ENCODE results near the gene MRGPRG.

MRGPRG gene

DNA sequence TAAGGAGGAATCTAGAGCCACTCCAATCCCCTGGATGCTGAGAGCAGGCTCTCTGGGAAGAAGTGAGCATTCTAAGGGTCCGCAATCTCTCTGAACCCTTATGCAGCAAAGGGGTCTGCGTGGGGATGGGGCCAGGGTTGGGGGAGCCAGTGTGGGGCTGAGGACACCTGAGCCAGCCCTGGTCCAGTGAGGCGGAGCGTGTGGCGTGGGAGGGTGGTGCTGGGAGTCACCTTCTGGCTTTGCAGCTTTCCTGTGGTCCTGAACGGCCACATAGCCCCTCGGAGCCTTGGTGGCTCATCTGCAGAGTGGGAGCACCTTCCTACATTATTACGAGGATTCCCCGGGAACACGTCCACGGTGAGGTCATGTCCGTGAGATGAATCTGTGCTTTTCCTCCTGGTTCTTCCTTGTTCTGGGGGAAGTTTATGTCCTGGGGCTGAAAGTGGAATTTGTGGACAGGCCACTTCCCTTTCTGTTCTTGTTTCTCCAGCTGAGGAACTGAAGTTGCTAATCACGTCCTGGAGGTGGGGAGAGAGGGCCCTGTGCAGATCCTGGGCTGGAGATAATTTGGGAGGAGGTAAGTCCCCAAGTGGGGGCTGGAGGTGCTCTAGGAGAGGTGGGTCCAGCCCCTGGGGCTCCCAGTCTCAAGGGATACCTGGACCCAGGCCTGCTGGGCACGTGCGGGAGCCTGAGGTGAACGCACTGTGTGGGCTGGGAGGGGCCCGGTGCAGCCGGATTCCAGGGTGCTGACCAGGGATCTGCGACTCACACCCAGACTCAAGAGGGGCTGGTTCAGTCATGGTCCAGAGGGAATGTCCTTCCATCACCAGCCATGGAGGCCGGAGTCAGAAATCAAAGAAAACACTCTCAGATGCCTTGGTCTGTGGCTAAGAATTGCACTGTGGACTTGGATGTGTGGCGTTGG is 7.5 kb upstream of the MRGPRG start:
- DNase-seq, result no peak

DNA sequence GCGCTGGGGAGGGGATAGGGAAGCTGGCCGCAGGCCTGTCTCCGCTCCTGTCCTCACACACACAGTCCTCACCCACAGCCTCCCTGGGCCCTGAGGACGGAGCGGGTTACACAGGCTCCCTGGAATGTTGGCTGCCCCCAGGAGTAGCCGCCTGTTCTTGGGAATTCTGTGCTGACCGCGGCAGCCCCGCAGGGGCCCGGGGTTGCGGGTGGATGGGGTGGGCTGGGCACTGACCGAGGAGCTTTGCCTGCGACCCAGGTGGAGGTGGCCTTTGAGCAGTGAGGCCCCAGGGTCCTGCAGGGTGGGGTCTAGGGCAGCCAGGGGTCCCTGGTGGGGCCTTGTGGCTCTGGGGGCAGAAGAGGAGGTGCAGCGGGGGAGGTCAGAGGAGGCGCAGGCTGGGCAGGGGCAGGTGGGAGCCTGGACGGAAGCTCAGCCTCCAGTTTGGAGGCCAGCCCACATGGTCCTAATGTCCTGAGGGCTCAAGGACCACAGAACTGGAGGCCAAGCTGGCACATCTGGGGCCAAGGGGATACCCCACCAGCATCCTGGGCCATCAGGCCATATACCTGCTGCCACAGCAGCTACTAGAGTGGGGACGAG is 6.6 kb upstream of the MRGPRG start:
- DNase-seq, result no peak

DNA sequence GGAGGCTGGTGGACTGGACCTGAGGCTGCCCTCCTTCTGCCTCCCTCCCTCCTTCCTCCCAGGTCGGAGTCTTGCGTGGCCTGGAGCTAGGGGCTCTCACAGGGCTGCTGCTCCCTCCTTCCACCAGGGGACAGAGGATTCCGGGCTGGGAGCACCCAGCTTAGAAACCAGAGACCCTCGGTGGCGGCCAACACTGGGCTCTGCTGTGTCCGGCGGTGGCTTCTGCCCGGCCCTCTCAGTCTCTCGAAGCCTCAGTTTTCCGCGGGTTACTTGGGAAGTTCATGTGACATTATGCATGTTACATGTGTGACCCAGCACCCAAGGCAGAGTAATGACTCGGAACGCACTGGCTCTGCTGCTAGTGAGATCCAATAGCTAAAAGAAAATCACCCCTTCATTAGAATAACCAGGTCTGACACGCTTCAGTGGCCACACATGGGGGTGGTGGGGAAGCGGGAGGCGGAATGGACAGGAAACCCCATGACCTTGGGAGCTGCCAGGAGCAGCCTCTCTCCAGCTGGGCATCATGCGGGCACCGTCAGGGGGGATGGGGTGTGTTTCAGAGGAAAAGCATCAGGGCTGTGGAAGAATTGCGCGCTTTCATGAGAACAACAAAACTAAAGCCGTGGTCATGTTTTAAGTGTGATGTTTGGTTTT is 5.9 kb upstream of the MRGPRG start:
- DNase-seq, result no peak

DNA sequence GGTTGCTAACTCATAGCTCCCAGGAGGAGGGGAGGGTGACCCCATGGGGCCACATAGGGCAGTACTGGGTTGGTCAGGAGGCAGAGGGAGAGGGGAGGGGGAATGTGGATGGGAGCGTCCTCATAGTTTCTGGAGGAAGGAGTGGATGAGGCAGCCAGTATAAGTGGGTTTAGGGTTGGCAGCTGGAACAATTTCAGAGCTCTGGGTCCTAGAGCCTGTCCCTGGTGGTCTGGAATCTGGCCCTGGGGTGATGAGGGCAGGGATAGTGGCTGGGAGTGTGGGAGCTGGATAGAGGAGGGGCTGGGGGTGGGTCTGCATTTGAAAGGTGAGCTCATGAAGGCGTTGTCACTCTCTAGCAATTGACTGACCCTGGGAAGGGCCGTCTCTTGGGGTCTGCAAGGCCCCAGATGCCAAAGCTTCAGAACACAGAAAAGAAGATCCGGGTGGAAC is 5.3 kb upstream of the MRGPRG start:
- DNase-seq, result no peak

DNA sequence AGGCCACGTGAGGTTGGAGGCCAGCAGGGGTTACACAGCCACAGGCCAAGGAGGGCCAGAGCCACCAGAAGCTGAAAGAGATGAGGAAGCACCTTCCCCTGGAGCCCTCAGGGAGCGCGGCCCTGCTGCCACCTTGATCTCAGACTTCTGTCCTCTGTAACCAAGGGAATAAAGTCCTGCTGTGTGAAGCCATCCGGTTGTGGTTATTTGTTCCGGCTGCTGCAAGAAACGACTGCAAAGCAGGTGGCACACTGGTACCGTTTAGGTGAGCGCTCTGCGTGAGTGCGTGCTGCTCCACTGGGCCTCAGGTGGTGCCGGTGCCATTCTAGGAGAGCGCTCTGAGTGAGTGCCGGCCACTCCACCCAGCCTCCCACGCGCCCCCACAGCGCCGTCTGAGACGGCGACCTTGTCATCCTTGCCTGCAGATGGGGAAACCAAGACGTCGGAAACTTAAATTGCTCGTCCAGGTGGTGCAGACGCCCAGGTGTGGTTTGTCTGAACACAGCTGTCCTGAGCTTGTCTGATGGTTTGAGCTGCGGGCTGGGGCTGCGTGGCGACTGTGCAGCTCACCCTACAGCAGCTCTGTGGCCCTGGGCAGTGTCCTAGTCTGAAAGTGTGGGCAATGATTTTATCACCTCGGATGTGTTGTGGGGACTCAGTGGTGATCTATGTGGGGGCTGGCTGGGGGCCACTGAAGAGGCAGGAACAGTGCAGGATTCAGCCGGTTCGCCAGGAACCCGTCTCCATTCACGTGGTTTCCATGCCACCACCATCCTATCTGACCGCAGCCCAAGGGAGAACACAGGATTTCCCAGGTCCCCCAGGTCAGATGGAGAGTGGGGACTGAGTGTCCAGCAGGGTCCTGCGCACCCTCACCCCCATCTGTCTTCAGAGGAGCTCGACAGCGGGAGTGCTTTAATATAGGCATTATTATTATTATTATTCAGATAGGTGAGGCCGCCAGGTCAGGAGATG is 4.6 kb upstream of the MRGPRG start:
- no peak for DNase-seq

DNA sequence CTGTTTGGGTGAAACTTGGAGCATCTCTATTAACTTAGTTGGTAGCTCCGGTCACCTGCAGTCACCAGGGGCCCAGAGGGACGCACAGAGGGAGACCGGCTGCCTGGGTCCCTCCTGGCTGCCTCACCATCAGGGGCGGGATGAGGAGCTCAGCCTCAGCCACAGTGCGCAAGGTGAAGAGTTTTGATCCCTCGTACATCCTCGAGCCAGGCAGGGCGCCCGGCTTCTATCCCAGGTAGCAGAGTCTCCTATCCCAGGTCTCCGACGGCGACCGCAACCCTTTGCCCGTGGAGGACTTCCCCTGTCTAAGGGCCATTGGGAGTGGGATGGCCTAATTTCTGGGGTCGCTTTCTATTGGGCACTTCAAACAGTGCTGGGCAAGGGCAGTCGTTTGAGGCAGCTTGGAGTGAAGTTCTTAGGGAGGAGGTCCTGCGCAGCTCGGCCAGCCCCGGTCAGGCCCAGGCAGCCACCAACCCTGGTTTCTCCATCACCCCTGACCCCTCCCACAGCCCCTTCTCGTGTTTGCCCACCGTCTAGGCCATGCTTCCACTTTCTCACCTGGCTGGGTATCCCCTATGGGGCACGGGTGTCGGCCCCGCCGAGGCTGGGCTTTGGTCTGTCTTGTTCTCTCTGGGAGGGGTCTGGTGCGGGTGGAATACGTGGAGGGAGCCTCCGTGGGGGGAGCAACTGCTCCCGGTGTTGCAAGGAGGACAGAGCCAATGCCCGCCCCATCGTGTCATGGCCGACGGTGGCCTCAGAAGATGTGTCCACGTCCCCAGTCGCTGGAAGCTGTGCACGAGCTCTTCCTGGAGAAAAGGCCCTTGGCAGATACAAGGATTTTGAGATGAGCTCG is 3.6 kb upstream of the MRGPRG start:
- DNase-seq, result no peak

DNA sequence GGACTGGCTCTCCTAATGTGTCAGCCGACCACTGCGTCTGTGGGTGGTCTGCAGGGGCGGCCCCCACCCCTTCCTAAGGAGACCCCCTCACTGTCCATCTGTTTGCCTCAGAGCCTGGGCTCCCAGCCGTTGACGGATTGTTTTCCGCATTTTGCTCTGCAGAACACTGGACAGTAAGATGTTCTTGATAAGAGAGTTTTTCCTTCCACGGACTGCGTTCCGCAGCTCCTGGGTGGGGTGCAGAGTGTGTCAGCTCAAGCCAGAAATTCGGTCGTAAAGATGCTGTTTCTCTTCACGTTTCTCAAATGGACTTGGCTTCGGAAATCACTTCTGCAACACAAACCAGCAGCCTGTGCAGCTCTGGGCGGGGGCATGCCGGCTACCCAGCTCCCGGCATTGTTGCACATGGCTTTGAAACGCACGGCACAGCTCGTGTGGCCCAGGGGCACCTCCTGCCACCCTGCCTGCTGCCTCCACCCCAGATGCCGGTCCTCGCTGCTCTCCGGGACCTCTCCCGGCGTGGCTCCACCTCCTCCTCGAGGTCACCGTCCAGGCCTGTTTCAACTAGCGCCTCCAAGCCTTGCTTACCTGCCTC is 2.9 kb upstream of the MRGPRG start:
- no peak for DNase-seq

DNA sequence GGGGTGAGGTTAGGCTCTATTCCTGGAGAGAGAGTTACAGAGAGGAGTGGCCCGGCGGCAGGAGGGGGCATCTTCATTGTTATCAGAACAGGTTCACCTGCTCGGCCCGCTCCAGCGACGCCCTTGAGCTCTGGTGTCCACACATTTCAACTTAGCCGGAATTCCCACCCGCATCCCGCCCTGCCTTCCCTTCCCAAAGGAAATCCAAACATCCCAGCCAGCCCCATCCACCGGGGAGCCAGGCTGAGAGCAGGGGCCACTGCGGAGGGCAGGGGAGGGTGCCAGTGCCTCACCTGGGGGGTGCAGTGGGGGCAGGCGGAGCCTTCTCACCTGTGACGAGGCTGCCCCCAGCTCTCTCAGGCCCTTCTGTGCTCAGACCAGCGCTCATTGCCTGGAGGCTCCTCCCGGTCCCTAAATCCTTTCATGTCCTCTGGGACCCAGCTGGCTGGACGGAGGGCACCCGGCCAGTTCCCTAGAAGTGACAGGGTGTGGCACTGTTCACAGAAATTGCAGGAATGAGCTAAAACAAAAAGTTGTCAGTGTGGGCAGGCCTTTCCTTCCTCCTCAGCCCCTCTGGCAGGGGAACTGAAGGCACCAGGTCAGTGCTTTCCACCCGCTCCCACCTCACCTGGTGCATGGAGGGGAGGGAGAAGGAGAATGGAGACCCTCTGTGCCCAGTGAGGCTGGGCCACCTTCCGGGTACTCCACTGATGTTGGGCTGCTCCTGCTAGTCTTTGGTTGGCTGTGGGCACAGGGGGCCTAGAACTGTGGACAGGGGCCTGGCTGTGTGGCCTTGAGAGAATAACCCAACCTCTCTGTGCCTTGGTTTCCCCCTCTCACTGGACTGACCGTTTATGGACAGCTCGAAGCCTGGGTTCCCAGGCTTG is 2.2 kb upstream of the MRGPRG start:
- no peak for DNase-seq

DNA sequence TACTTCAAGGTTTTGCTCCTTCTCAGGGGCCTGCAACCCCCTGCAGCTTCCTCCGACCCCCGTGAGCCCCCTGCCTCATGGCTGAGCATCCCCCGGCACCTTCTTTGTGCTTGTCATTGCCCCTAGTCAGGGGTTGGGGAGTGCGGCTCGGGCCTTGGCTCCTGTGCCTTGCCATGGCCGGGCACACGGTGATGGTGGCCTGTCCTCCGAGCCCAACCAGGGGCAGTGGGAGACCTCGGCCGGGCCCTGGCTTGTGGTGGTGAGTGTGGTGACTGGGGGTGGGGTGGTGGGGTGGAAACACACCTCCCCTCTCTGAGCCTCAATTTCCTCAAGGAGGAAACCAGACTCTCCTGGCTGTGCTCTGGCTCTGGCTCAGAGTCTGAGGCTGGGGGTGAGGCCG is 1.5 kb upstream of the MRGPRG start:
- no peak for DNase-seq

DNA sequence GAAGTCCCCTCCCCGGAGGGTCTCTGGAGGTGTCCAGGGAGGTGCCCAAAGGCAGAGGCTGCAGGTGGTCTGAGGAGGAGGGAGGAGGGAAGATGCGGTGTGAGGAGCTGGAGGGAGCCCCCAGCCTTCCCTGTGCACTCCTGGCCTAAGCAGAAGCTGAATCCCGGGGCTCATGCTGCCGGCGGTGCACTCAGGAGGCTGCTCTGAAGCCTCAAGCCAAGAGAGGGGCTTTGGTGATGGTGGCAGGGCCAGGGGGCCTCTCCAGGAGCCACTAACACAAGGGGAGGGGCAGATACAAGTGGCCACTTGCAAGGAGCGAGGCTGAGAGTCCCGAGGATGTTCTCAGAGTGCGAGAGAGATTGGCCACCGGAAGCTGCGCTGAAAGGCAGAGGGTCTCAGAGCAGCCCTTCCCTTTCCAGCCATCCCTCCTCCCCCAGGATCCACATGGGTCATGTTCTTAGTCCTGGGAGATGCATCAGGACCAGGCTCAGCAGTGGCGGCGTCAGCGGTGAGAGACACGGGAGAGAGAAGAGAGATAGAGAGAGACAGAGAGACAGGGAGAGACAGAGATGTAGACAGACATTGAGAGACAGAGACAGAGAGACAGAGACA is 774 bp upstream of the MRGPRG start:
- DNase-seq, result no peak

DNA sequence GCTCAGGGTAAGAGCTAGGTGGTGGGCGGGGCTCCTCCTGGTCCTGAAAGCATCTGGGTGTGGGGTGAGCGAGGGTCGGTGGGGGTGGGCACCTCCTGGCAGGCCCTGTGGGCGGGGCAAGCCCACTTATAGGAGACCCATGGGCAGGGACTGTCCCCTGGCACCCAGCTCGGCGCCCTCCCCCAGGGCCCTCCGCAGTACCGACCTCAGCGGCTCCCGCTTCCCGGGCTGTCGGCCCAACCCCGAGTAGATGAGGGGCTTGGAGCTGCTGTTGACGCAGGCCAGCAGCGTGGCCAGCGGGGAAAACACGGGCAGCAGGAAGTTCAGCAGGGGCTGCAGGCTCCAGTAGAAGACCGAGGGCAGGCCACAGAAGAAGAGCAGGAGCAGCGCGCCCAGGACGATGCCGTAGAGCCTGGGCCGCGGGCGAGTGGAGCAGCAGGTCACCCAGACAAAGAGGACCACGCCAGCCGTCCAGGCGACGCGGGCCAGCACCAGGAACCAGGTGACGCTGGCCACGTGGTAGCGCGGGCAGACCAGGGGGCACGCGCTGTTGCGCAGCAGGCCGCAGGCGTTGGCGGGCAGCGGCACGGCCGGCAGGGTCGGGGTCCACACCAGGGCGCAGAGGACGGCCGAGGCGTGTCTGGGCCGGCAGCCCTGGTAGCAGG is 663 bp downstream of the MRGPRG start:
- DNase-seq, result no peak

DNA sequence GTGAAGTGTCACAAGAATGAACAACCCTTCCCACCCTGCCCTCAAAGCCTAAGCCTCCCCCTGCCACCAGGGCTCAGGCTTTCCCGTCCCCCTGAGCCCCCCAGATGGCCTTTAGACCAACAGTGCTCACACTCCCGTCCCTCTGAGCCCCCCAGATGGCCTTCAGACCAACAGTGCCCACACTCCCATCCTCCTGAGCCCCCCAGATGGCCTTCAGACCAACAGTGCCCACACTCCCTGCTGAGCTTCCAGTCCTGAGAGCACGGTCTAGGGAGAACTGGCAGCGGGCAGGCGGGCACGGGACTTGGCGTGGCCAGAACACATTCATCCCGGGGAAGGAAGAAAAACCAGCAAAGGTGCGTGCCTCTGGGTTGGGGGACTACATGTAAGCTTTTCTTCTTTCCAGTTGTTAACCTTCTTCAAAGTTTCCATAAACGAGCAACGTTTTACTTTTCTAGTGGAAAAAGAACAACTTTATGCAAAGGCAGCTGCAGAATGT is 2.5 kb downstream of the MRGPRG start:
- DNase-seq, result no peak

DNA sequence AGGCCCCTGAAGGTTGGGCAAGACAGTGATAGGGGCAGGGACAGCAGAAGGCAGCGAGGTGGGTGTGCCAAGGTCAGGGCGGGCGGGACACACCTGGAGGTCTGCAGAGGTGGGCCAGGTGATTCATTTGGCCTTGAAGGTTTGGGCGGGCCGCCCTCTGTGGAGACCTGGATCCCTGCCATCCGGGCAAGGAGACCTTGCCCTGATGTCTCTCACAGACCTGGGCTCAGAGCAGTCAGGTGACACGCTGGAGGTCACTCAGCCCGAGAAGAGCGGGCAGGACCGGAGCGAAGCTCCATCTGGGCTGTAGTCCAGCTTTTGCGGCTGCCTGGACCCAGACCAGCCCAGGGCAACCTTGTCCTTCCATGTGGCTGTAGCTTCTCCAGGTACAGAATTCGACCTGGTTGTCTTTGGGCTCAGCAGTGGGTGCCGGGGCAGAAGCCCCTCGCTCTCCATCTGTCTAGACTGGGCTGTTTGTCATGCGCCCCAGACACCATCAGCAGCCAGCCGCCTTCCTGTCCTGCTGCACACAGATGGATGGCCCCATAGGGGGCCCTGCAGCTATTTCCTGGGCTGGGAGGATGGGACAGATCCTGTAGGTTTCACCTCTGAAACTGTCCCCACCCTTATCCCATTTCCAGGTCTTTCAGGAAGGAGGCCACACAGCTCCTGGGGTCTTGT is 3.1 kb downstream of the MRGPRG start:
- DNase-seq, result no peak

DNA sequence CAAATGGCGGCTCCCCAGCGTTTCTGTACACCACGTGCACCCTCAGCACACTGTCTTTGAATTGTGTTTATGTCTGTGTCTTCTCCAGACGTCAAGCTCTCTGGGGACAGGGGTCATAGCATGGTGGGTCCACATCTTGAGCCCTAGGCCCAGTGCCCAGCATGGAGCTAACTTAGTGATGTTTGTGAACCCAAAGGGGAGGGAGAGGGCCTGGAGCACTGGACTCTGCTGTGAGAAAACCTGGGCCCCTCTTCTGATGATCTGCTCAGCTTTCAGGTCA is 4.3 kb downstream of the MRGPRG start:
- no peak for DNase-seq

DNA sequence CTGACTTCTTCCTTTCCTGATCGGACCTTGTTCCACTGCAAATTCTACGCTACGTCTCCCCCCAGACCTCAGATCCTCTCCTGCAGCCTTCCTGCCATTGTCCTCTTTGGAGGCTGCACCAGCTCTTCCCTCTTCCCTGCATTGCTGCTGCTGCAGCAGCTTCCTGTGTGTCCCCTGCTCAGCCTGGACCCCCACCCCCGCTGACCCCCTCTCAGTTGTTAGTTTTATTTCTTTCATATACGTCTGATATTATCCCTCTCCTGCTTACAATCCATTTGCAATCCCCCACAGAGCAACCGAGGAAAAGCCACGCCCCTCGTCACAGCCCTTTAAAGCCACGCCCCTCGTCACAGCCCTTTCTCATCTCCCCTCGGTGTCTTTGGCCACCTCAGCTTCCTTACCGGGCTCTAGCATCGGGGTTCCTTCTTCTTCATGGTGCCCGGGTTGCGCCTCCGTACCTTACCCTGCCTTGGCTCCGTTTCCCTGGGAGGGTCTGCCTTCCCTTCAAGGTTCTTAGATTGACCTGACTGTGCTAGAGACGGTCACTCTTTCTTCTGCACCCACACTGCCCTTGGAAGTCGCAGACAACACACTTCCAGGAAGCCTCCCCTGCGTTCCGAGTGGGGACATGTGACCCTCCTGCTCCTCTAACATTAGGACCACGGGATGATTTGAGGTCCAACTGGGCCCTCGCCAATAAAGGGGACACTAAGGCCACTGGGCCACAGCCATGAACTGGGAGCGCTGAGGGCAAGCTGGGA is 4.8 kb downstream of the MRGPRG start:
- DNase-seq, result no peak

DNA sequence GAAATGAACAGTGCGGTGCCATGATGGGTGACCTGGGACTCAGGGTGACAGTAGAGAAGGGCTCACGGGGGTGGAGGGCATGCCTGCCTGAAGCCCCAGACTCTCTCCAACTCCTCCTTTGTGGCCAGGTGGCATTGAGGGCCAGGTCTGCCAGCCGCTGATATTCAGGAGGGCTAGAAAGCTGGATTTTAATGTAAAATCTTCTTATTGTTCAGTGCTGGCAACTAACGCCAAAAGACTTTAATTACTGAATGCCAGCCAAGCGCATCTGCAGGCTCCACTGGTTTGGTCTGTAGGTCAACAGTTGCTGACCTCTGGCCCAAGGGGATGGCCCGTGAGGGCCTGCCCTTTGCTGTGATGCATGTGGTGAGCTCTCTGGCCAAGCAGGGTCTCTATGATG is 10.3 kb downstream of the MRGPRG start:
- no peak for DNase-seq

DNA sequence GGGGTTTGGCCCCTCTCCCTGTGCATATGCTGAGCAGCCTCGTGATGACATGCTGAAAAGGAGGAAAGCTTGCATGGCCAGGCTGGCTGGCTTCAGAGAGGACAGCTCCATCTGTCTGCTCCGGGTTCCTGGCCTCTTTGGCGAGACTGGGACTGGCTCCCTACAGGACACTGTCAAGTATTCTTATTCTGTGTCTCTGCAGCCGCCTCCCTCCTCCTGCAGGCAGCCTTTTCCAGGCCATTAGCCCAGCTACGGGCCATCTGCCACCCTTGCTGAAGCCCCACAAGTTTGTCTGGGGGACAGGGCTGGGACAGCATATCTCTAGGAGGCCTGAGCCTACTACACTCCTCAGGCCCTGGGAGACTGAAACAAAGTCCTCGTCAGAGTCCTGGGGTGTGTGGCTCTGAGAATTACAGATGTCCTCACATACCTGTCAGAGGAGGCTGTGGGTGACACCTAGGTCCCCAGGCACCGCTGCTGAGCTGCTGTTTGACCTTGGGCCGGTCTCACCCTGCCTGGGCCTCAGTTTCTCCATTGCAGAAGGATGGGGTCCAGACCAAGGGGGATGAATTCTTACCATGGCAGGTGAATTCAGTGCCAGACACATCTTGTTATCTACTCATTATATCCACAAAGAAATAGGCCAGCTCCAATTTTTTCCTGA is 11.0 kb downstream of the MRGPRG start:
- no peak for DNase-seq

DNA sequence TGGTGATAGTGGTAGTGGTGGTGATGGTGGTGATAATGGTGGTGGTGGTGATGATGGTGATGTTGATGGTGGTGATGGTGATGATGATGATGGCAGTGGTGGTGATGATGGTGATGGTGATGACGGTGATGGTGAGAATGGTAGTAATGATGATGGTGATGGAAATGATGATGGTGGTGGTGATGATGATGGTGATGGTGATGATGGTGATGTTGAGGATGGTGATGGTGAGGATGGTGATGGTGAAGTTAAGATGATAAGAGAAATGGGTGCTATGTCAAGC is 11.8 kb downstream of the MRGPRG start:
- DNase-seq, result no peak
